HepG2 (cell line): Measurements from ENCODE around the gene NUDT9. TPM values are rescaled to one million over a fixed set of nuclear protein-coding genes. Genes with fewer than 3 reads are reported as not detected.
A peak's percentile ranks its signal among the peaks of the same experiment; 100 is the strongest.

ENCODE experiments used
- ARNTL ChIP-seq: sonication (generic); formaldehyde crosslinking; IDR thresholded peaks from 2 replicates; pipeline ENCODE4 v1.4.0; 2020; ENCODE audit warnings: mild to moderate bottlenecking, missing genetic modification reagents
- CBFB ChIP-seq: sonication (generic); formaldehyde crosslinking; IDR thresholded peaks from 2 replicates; pipeline ENCODE4 v1.4.0; 2020; ENCODE audit warnings: missing genetic modification reagents
- FOXP1 ChIP-seq, 2 experiments: fragments of 450-650 bp in 1 of 2; IDR thresholded peaks; 2 replicates each; pipeline ENCODE4 v1.6.1; 2017 to 2018; ENCODE audit warnings: antibody characterized with exemption in 1 of 2
- ISL2 ChIP-seq: sonication (generic); formaldehyde crosslinking; IDR thresholded peaks from 2 replicates; pipeline ENCODE4 v1.5.0; 2020; ENCODE audit warnings: missing genetic modification reagents
- MTF1 ChIP-seq: sonication (generic); formaldehyde crosslinking; IDR thresholded peaks from 2 replicates; pipeline ENCODE4 v1.5.0; 2020; ENCODE audit warnings: missing genetic modification reagents
- NBN ChIP-seq: fragments of 450-650 bp; conservative IDR thresholded peaks from 2 replicates; pipeline ENCODE4 v1.6.1; 2017
- RBM22 ChIP-seq: fragments of 200-400 bp; formaldehyde crosslinking; optimal IDR thresholded peaks from 2 replicates; pipeline ENCODE3; 2017; ENCODE audit warnings: mild to moderate bottlenecking, low read length, moderate library complexity
- SOX5 ChIP-seq: IDR thresholded peaks from 2 replicates; pipeline ENCODE4 v1.6.1; 2016; ENCODE audit warnings: borderline replicate concordance
- STAG1 ChIP-seq: sonication (generic); formaldehyde crosslinking; IDR thresholded peaks from 2 replicates; pipeline ENCODE4 v1.4.0; 2020; ENCODE audit warnings: missing genetic modification reagents
- TBL1XR1 ChIP-seq: fragments of 150-350 bp; IDR thresholded peaks from 2 replicates; pipeline ENCODE4 v1.6.1; 2014; ENCODE audit warnings: borderline replicate concordance, low read length; ENCODE audit not compliant: partially characterized antibody
- TBP ChIP-seq: sonication (generic); formaldehyde crosslinking; IDR thresholded peaks from 2 replicates; pipeline ENCODE4 v1.5.0; 2020; ENCODE audit warnings: missing genetic modification reagents
- TEAD3 ChIP-seq: optimal IDR thresholded peaks from 2 replicates; pipeline ENCODE3; 2016; ENCODE audit warnings: borderline replicate concordance
- XRCC5 ChIP-seq: fragments of 200-400 bp; formaldehyde crosslinking; optimal IDR thresholded peaks from 2 replicates; pipeline ENCODE3; 2017; ENCODE audit warnings: mild to moderate bottlenecking, low read length
- ZBTB38 ChIP-seq: sonication (generic); formaldehyde crosslinking; IDR thresholded peaks from 2 replicates; pipeline ENCODE4 v1.5.1; 2020; ENCODE audit warnings: mild to moderate bottlenecking, missing genetic modification reagents
- ZMYM2 ChIP-seq: sonication (generic); formaldehyde crosslinking; IDR thresholded peaks from 2 replicates; pipeline ENCODE4 v1.8.0; 2022; ENCODE audit warnings: mild to moderate bottlenecking, missing genetic modification reagents
- ZNF101 ChIP-seq: sonication (generic); formaldehyde crosslinking; IDR thresholded peaks from 2 replicates; pipeline ENCODE4 v1.4.0; 2020; ENCODE audit warnings: mild to moderate bottlenecking, low read depth, missing genetic modification reagents, borderline replicate concordance
- ZNF672 ChIP-seq: sonication (generic); formaldehyde crosslinking; IDR thresholded peaks from 2 replicates; pipeline ENCODE4 v1.8.1; 2022; ENCODE audit warnings: missing genetic modification reagents
- ZSCAN21 ChIP-seq: sonication (generic); formaldehyde crosslinking; IDR thresholded peaks from 2 replicates; pipeline ENCODE4 v1.8.0; 2022; ENCODE audit warnings: mild to moderate bottlenecking, missing genetic modification reagents, moderate library complexity, borderline replicate concordance
- polyA plus RNA-seq, 8 experiments: library from polyadenylated mRNA; depleted of rRNA in 3 of 8; stranded (reverse) in 7 of 8; unstranded in 1 of 8; fragments of >200 nt; fragmentation: Illumina TruSeq in 4 of 8; extraction: Trizol in 4 of 8; gene quantifications; 2 replicates each; pipeline versions ENCODE4 v1.2.1 to v1.2.3, GENCODE V29; 2011 to 2016; ENCODE audit warnings: low read depth in 4 of 8, missing spikeins in 1 of 8, mixed read lengths in 1 of 8; ENCODE audit not compliant: insufficient read depth in 1 of 8
- total RNA-seq, 5 experiments: library from RNA; depleted of rRNA; stranded (reverse); fragments of >200 nt; fragmentation: Illumina TruSeq; extraction: Trizol; gene quantifications; 2 replicates each; pipeline ENCODE4 v1.2.3, GENCODE V29; 2016; ENCODE audit warnings: low read depth in 1 of 5
- TF ChIP-seq, protein P1 (sequence below): sonication (generic); formaldehyde crosslinking; IDR thresholded peaks from 2 replicates; pipeline ENCODE4 v1.5.0; 2020; ENCODE audit warnings: mild to moderate bottlenecking, missing genetic modification reagents, moderate library complexity
- TF ChIP-seq, protein P2 (sequence below): IDR thresholded peaks from 2 replicates; pipeline ENCODE4 v1.6.1; 2016; ENCODE audit warnings: missing compliant biosample characterization, missing genetic modification reagents, borderline replicate concordance
- TF ChIP-seq, protein P3 (sequence below): sonication (generic); formaldehyde crosslinking; IDR thresholded peaks from 2 replicates; pipeline ENCODE4 v1.5.0; 2020; ENCODE audit warnings: mild to moderate bottlenecking, missing genetic modification reagents
- TF ChIP-seq, protein P4 (sequence below): IDR thresholded peaks from 2 replicates; pipeline ENCODE4 v1.6.1; 2012; ENCODE audit warnings: inconsistent platforms
- TF ChIP-seq, protein P5 (sequence below): sonication (generic); formaldehyde crosslinking; IDR thresholded peaks from 2 replicates; pipeline ENCODE4 v1.4.0; 2020; ENCODE audit warnings: missing genetic modification reagents, borderline replicate concordance
- TF ChIP-seq, protein P6 (sequence below): sonication (generic); formaldehyde crosslinking; IDR thresholded peaks from 2 replicates; pipeline ENCODE4 v1.8.1; 2023; ENCODE audit warnings: missing genetic modification reagents, mild to moderate bottlenecking, borderline replicate concordance

Gene NUDT9
- total and polyA plus RNA-seq, 2 of the 13 experiments (the other 11 are each of a cell fraction or from before 2014, with no cell fraction given) = 10.4 to 12.3 TPM

DNA sequence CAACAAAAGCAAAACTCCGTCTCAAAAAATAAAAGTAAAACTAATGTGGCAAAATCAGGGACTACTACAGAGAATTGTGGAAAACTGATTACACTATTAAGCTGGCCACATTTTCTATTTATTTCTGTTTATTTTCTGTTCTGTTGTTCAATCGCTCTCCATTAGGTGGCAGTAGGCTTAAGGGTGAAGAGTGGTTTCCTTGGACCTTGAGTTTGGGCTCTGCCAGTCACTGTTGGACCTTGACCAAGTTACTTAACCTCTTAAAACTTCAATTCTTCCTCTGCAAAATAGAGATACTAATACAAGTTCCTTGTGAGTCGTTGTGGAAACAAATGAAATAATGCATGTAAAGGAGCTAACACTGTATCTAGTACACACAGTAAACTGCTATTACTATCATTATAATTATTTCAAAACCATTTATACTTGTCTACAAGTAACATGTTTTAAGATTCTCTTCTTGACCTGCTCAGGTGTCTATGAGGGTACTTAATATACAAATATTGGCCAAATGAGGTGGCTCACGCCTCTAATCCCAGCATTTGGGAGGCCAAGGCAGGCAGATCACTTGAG, 46.6 kb upstream of the NUDT9 start (continued):
- TF ChIP-seq, protein P1, sequence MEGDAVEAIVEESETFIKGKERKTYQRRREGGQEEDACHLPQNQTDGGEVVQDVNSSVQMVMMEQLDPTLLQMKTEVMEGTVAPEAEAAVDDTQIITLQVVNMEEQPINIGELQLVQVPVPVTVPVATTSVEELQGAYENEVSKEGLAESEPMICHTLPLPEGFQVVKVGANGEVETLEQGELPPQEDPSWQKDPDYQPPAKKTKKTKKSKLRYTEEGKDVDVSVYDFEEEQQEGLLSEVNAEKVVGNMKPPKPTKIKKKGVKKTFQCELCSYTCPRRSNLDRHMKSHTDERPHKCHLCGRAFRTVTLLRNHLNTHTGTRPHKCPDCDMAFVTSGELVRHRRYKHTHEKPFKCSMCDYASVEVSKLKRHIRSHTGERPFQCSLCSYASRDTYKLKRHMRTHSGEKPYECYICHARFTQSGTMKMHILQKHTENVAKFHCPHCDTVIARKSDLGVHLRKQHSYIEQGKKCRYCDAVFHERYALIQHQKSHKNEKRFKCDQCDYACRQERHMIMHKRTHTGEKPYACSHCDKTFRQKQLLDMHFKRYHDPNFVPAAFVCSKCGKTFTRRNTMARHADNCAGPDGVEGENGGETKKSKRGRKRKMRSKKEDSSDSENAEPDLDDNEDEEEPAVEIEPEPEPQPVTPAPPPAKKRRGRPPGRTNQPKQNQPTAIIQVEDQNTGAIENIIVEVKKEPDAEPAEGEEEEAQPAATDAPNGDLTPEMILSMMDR (CRISPR knock-in tag) = peak; percentile 75
- TF ChIP-seq ZMYM2 (no peak), NBN (no peak), STAG1 (CRISPR knock-in tag) (peak; percentile 79), ZNF672 (no peak), SOX5 (CRISPR knock-in tag) (peak; percentile 18; the same call in 1 of the 2 replicates), XRCC5 (no peak), ZSCAN21 (CRISPR knock-in tag) (no peak), TEAD3 (no peak), TBP (no peak), CBFB (no peak), RBM22 (no peak), ARNTL (CRISPR knock-in tag) (no peak), ZNF101 (CRISPR knock-in tag) (no peak), MTF1 (CRISPR knock-in tag) (no peak), TBL1XR1 (no peak), ISL2 (CRISPR knock-in tag) (no peak), FOXP1 (IDR thresholded peaks at IDR 0.05) (no peak), FOXP1 (CRISPR knock-in tag; IDR thresholded peaks at IDR 0.05) (no peak), ZBTB38 (CRISPR knock-in tag) (no peak)
- TF ChIP-seq, protein P2, sequence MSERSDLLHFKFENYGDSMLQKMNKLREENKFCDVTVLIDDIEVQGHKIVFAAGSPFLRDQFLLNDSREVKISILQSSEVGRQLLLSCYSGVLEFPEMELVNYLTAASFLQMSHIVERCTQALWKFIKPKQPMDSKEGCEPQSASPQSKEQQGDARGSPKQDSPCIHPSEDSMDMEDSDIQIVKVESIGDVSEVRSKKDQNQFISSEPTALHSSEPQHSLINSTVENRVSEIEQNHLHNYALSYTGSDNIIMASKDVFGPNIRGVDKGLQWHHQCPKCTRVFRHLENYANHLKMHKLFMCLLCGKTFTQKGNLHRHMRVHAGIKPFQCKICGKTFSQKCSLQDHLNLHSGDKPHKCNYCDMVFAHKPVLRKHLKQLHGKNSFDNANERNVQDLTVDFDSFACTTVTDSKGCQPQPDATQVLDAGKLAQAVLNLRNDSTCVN (CRISPR knock-in tag) = no peak
- TF ChIP-seq, protein P3, sequence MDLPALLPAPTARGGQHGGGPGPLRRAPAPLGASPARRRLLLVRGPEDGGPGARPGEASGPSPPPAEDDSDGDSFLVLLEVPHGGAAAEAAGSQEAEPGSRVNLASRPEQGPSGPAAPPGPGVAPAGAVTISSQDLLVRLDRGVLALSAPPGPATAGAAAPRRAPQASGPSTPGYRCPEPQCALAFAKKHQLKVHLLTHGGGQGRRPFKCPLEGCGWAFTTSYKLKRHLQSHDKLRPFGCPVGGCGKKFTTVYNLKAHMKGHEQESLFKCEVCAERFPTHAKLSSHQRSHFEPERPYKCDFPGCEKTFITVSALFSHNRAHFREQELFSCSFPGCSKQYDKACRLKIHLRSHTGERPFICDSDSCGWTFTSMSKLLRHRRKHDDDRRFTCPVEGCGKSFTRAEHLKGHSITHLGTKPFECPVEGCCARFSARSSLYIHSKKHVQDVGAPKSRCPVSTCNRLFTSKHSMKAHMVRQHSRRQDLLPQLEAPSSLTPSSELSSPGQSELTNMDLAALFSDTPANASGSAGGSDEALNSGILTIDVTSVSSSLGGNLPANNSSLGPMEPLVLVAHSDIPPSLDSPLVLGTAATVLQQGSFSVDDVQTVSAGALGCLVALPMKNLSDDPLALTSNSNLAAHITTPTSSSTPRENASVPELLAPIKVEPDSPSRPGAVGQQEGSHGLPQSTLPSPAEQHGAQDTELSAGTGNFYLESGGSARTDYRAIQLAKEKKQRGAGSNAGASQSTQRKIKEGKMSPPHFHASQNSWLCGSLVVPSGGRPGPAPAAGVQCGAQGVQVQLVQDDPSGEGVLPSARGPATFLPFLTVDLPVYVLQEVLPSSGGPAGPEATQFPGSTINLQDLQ (CRISPR knock-in tag) = no peak
- TF ChIP-seq, protein P4, sequence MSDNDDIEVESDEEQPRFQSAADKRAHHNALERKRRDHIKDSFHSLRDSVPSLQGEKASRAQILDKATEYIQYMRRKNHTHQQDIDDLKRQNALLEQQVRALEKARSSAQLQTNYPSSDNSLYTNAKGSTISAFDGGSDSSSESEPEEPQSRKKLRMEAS = no peak
- TF ChIP-seq, protein P5, sequence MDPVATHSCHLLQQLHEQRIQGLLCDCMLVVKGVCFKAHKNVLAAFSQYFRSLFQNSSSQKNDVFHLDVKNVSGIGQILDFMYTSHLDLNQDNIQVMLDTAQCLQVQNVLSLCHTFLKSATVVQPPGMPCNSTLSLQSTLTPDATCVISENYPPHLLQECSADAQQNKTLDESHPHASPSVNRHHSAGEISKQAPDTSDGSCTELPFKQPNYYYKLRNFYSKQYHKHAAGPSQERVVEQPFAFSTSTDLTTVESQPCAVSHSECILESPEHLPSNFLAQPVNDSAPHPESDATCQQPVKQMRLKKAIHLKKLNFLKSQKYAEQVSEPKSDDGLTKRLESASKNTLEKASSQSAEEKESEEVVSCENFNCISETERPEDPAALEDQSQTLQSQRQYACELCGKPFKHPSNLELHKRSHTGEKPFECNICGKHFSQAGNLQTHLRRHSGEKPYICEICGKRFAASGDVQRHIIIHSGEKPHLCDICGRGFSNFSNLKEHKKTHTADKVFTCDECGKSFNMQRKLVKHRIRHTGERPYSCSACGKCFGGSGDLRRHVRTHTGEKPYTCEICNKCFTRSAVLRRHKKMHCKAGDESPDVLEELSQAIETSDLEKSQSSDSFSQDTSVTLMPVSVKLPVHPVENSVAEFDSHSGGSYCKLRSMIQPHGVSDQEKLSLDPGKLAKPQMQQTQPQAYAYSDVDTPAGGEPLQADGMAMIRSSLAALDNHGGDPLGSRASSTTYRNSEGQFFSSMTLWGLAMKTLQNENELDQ (CRISPR knock-in tag) = no peak
- TF ChIP-seq, protein P6, sequence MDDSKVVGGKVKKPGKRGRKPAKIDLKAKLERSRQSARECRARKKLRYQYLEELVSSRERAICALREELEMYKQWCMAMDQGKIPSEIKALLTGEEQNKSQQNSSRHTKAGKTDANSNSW (CRISPR knock-in tag) = no peak
